Neuronal stem cell (in vitro differentiated cells): ENCODE results near the gene AIFM3.
"Not testable (repeated sequence)": the region's sequence is repeated elsewhere in the genome, so short reads cannot be mapped to it uniquely, and the experiment has no call there.

Experiments
- DNase-seq: peaks from one replicate; pipeline ENCODE4 v3.0.0-alpha.2; 2013; ENCODE audit warnings: low spot score
- H2AFZ ChIP-seq: one replicate; pipeline ENCODE4 v1.6.1; 2013; ENCODE audit warnings: mild to moderate bottlenecking, low read length, inconsistent platforms
- H2AK5ac ChIP-seq: 2 replicates; pipeline ENCODE4 v1.6.1; 2013; ENCODE audit warnings: low read depth, mild to moderate bottlenecking, inconsistent platforms, low read length, moderate library complexity, mixed read lengths
- H2BK120ac ChIP-seq: 2 replicates; pipeline ENCODE4 v1.6.1; 2013; ENCODE audit warnings: low read depth, mild to moderate bottlenecking, inconsistent platforms, low read length, moderate library complexity, mixed read lengths
- H2BK12ac ChIP-seq: one replicate; pipeline ENCODE4 v1.6.1; 2013; ENCODE audit warnings: low read length, inconsistent platforms
- H2BK15ac ChIP-seq: 2 replicates; pipeline ENCODE4 v1.6.1; 2013; ENCODE audit warnings: mild to moderate bottlenecking, low read length, inconsistent platforms, mixed read lengths
- H2BK5ac ChIP-seq: one replicate; pipeline ENCODE4 v1.6.1; 2013; ENCODE audit warnings: inconsistent platforms, mild to moderate bottlenecking, low read length, moderate library complexity
- H3K14ac ChIP-seq: one replicate; pipeline ENCODE4 v1.6.1; 2013; ENCODE audit warnings: low read length, inconsistent platforms
- H3K18ac ChIP-seq: 2 replicates; pipeline ENCODE4 v1.6.1; 2013; ENCODE audit warnings: low read length, inconsistent platforms
- H3K23ac ChIP-seq: 2 replicates; pipeline ENCODE4 v1.6.1; 2013; ENCODE audit warnings: low read depth, mild to moderate bottlenecking, mixed read lengths, low read length, inconsistent platforms; ENCODE audit not compliant: poor library complexity
- H3K27ac ChIP-seq: replicated peaks from 3 replicates; pipeline ENCODE4 v1.5.1; 2013; ENCODE audit warnings: low read length, inconsistent platforms
- H3K27me3 ChIP-seq, 3 experiments: 2 replicates each; pipeline ENCODE4 v1.6.1; 2013; ENCODE audit warnings: low read length in 3 of 3, mild to moderate bottlenecking in 2 of 3, inconsistent platforms in 1 of 3, low read depth in 1 of 3, mixed read lengths in 1 of 3, moderate library complexity in 1 of 3; ENCODE audit not compliant: control insufficient read depth in 3 of 3, insufficient read depth in 3 of 3
- H3K36me3 ChIP-seq, 2 donors: replicated peaks in 1 of 2; 2 replicates each; pipeline ENCODE4 v1.6.1; 2013; ENCODE audit warnings: low read length in 2 of 2; ENCODE audit not compliant: control insufficient read depth in 2 of 2, insufficient read depth in 2 of 2
- H3K4ac ChIP-seq: 2 replicates; pipeline ENCODE4 v1.6.1; 2013; ENCODE audit warnings: inconsistent platforms, mild to moderate bottlenecking, low read length, moderate library complexity
- H3K4me1 ChIP-seq, 2 donors: 1 replicate in 1 of 2; 2 replicates in 1 of 2; pipeline ENCODE4 v1.6.1; 2013; ENCODE audit warnings: low read length in 2 of 2, low read depth in 1 of 2; ENCODE audit not compliant: control insufficient read depth in 2 of 2, insufficient read depth in 1 of 2
- H3K4me2 ChIP-seq: one replicate; pipeline ENCODE4 v1.6.1; 2013; ENCODE audit warnings: mild to moderate bottlenecking, low read length, inconsistent platforms; ENCODE audit not compliant: insufficient read depth, poor library complexity, severe bottlenecking
- H3K4me3 ChIP-seq, 2 donors: 2 replicates each; pipeline ENCODE4 v1.5.1; 2013; ENCODE audit warnings: low read length in 2 of 2, mild to moderate bottlenecking in 2 of 2, inconsistent platforms in 1 of 2, moderate library complexity in 1 of 2
- H3K79me1 ChIP-seq: one replicate; pipeline ENCODE4 v1.6.1; 2013; ENCODE audit warnings: low read depth, mild to moderate bottlenecking, inconsistent platforms, low read length, moderate library complexity
- H3K9ac ChIP-seq: one replicate; pipeline ENCODE4 v1.6.1; 2013; ENCODE audit warnings: mild to moderate bottlenecking, low read depth, low read length, inconsistent platforms; ENCODE audit not compliant: poor library complexity
- H3K9me3 ChIP-seq, 2 donors: replicated peaks in 1 of 2; 2 replicates each; pipeline versions ENCODE3 to v1.6.1; 2013; ENCODE audit warnings: low read length in 2 of 2, mild to moderate bottlenecking in 2 of 2, inconsistent platforms in 1 of 2, low read depth in 1 of 2, mixed read lengths in 1 of 2, moderate library complexity in 1 of 2; ENCODE audit not compliant: control insufficient read depth in 2 of 2, insufficient read depth in 1 of 2
- H4K8ac ChIP-seq: one replicate; pipeline ENCODE4 v1.6.1; 2013; ENCODE audit warnings: low read depth, mild to moderate bottlenecking, inconsistent platforms, low read length, moderate library complexity
- H4K91ac ChIP-seq: one replicate; pipeline ENCODE4 v1.6.1; 2013; ENCODE audit warnings: low read length, low read depth, mild to moderate bottlenecking, inconsistent platforms; ENCODE audit not compliant: poor library complexity
- whole genome bisulfite sequencing, 2 donors: extraction: QIAGEN DNeasy Blood & Tissue Kit; methylation state at CpG; one replicate each; pipeline ENCODE4 v1.1.7; 2013; ENCODE audit warnings: missing lambda C conversion rate in 2 of 2, mixed read lengths in 1 of 2; ENCODE audit not compliant: insufficient read length in 2 of 2, insufficient replicate concordance in 1 of 2; ENCODE audit errors: extremely low coverage in 2 of 2; 5-methylcytosine and 5-hydroxymethylcytosine counted together

The AIFM3 gene

GRCh38 chr22:20972014-20972694, 5.1 kb downstream of the AIFM3 start:
- H3K9me3 ChIP-seq, H3K9ac ChIP-seq, H3K36me3 ChIP-seq, H3K23ac ChIP-seq, H3K27me3 ChIP-seq, H2BK5ac ChIP-seq, H3K14ac ChIP-seq, H3K4me2 ChIP-seq, H3K4ac ChIP-seq, H2BK120ac ChIP-seq, H2AFZ ChIP-seq, DNase-seq, H3K4me3 ChIP-seq, H3K79me1 ChIP-seq, H4K8ac ChIP-seq, H2BK12ac ChIP-seq, H4K91ac ChIP-seq: not testable (repeated sequence)
- Histone ChIP-seq H3K4me1 (peaks cover 27 to 37% of the 10 kb centered on the region in 2 donors), H3K18ac (peak overlapping the region; percentile 70), H2BK15ac (peak overlapping the region; percentile 79), H2AK5ac (peak overlapping the region; percentile 8), H3K27ac (peak overlapping the region; percentile 84)
- no CpG with 5 or more reads among the region's 11 CpGs for WGBS, 2 donors

DNA sequence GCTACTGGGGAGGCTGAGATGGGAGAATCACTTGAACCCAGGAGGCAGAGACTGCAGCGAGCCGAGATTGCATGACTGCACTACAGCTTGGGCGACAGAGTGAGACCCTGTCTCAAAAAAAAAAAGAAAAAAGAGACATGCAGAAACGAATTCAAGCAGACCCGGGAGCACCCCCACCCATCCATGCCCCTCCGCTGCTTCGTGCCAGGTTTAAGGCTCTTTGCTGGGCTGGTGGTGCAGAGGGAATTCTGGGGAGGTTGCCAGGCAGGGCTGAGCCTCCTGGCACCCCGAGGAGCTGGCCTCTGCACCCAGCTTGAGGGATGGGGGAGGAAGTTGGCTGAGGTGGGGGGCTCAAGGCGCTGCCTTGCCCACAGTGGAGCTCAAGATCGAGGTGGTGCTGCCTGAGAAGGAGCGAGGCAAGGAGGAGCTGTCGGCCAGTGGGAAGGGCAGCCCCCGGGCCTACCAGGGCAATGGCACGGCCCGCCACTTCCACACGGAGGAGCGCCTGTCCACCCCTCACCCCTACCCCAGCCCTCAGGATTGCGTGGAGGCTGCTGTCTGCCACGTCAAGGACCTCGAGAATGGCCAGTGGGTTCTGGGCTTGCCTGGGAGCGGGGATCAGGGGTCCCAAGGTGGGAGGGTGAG, 6.0 kb downstream of the AIFM3 start:
- H4K91ac ChIP-seq, result no peak overlapping the region
- no peaks in the 10 kb centered on the region for H3K36me3 ChIP-seq
- peak overlapping the region; percentile 88 for H3K18ac ChIP-seq
- no peak overlapping the region for H3K27ac ChIP-seq
- H3K4me2 ChIP-seq, result no peak overlapping the region
- H2BK120ac ChIP-seq, result peak overlapping the region; percentile 77
- no peaks in the 10 kb centered on the region for H3K79me1 ChIP-seq
- H2BK12ac ChIP-seq, result peak overlapping the region; percentile 33
- peaks cover 20 to 30% of the 10 kb centered on the region in 2 donors for H3K4me1 ChIP-seq
- peak overlapping the region; percentile 79 for H2BK15ac ChIP-seq
- WGBS, 2 donors, result no CpG with 5 or more reads among the region's 21 CpGs
- H3K4me3 ChIP-seq, result no peak overlapping the region
- peak overlapping the region; percentile 79 for H2AK5ac ChIP-seq
- no peak for DNase-seq
- H3K23ac ChIP-seq, result peak overlapping the region; percentile 94
- no peaks in the 10 kb centered on the region for H3K9me3 ChIP-seq
- no peak overlapping the region for H2BK5ac ChIP-seq
- H3K14ac ChIP-seq, result no peak overlapping the region
- H3K9ac ChIP-seq, result peak overlapping the region; percentile 31
- peak overlapping the region; percentile 69 for H3K4ac ChIP-seq
- no peaks in the 10 kb centered on the region for H3K27me3 ChIP-seq
- peak overlapping the region; percentile 71 for H2AFZ ChIP-seq
- H4K8ac ChIP-seq, result no peak overlapping the region

- H2BK15ac ChIP-seq, result peak overlapping the region; percentile 84
- H3K18ac ChIP-seq, result peak overlapping the region; percentile 88
- H2BK5ac ChIP-seq, result no peak overlapping the region
- H3K9me3 ChIP-seq, result peaks cover 5% of the 10 kb centered on the region in 2 donors
- H3K4ac ChIP-seq, result no peak overlapping the region
- peak overlapping the region; percentile 80 for H2BK12ac ChIP-seq
- no peak overlapping the region for H3K27ac ChIP-seq
- peak overlapping the region; percentile 31 for H3K9ac ChIP-seq
- peak overlapping the region; percentile 4 for H4K91ac ChIP-seq
- peaks cover 15 to 25% of the 10 kb centered on the region in 2 donors for H3K4me1 ChIP-seq
- no peaks in the 10 kb centered on the region for H3K79me1 ChIP-seq
- WGBS, 2 donors, result no CpG with 5 or more reads among the region's 21 CpGs
- peak overlapping the region; percentile 79 for H2AK5ac ChIP-seq
- H2BK120ac ChIP-seq, result peak overlapping the region; percentile 77
- H3K23ac ChIP-seq, result peak overlapping the region; percentile 94
- H3K36me3 ChIP-seq, result no peaks in the 10 kb centered on the region
- H3K27me3 ChIP-seq, result no peaks in the 10 kb centered on the region
- no peak overlapping the region for H3K4me3 ChIP-seq
- no peak for DNase-seq
- H3K14ac ChIP-seq, result peak overlapping the region; percentile 26
- H2AFZ ChIP-seq, result peak overlapping the region; percentile 71
- H3K4me2 ChIP-seq, result no peak overlapping the region
- no peak overlapping the region for H4K8ac ChIP-seq
These were observed 6.7 kb downstream of the AIFM3 start for GRCh38 chr22:20973634-20974286.
